Activated naive CD8-positive, alpha-beta T cell treated with anti-CD3 and anti-CD28 coated beads, Interleukin-2, amount 50 U/mL, for 16 hours (primary cell): ENCODE measurements around the gene CCDC39.
"Not testable (repeated sequence)": the region's sequence is repeated elsewhere in the genome, so short reads cannot be mapped to it uniquely, and the experiment has no call there.

Experiments used
- DNase-seq: peaks from one replicate; pipeline ENCODE4 v3.0.0-alpha.2; 2020; ENCODE audit warnings: low read depth, low spot score

CCDC39 gene

GRCh38 chr3:180624714-180625113, 54.6 kb downstream of the CCDC39 start:
- DNase-seq: no peak

- DNase-seq: no peak
Measured at GRCh38 chr3:180619723-180620122, 59.6 kb downstream of the CCDC39 start.

- not testable (repeated sequence) for DNase-seq
Measured at GRCh38 chr3:180618563-180618962, 60.7 kb downstream of the CCDC39 start.

GRCh38 chr3:180617049-180617448, 62.2 kb downstream of the CCDC39 start:
- no peak for DNase-seq

GRCh38 chr3:180615954-180616353, 63.3 kb downstream of the CCDC39 start:
- DNase-seq: no peak

GRCh38 chr3:180612364-180612763, 66.9 kb downstream of the CCDC39 start:
- DNase-seq: no peak

- DNase-seq: no peak
Measured at GRCh38 chr3:180611006-180611405, 68.3 kb downstream of the CCDC39 start.

GRCh38 chr3:180601688-180602666, 77.3 kb downstream of the CCDC39 start, which contains the start of gene TTC14:
TTC14 (plus strand) TSS chr3:180602163; CDS start chr3:180602262, 99 bp downstream.
- peak; percentile 87 for DNase-seq

GRCh38 chr3:180600473-180600872, 78.8 kb downstream of the CCDC39 start:
- no peak for DNase-seq

GRCh38 chr3:180595559-180595935, 83.7 kb downstream of the CCDC39 start:
- DNase-seq: no peak

GRCh38 chr3:180594631-180595558, 84.4 kb downstream of the CCDC39 start:
- DNase-seq: no peak

GRCh38 chr3:180593631-180594030, 85.7 kb downstream of the CCDC39 start:
- not testable (repeated sequence) for DNase-seq

- DNase-seq: no peak
Measured at GRCh38 chr3:180590396-180590795, 88.9 kb downstream of the CCDC39 start.

GRCh38 chr3:180580934-180581333, 98.4 kb downstream of the CCDC39 start:
- no peak for DNase-seq

- no peak for DNase-seq
Measured at GRCh38 chr3:180575571-180575970, 103.7 kb downstream of the CCDC39 start.

GRCh38 chr3:180571831-180572598, 107.3 kb downstream of the CCDC39 start:
- no peak for DNase-seq

- DNase-seq: no peak
Measured at GRCh38 chr3:180570238-180570637, 109.1 kb downstream of the CCDC39 start.

GRCh38 chr3:180564676-180565075, 114.6 kb downstream of the CCDC39 start:
- no peak for DNase-seq
